ENCODE results near the gene ACSL3.
"Not testable (repeated sequence)": the region's sequence is repeated elsewhere in the genome, so short reads cannot be mapped to it uniquely, and the experiment has no call there.

The ACSL3 gene

GRCh38 chr2:222865301-222865700, 4.5 kb downstream of the ACSL3 start:
- Mint-ChIP-seq H3K4me3 (no peak overlapping the region), H3K4me1 (ENCODE audit: low read depth) (peaks cover 16% of the 10 kb centered on the region), H3K27ac (peak overlapping the region; percentile 9), H3K36me3 (ENCODE audit: low read depth) (peaks cover 6% of the 10 kb centered on the region), H3K9me3 (no peaks in the 10 kb centered on the region), H3K27me3 (no peaks in the 10 kb centered on the region)
- no peak for DNase-seq

- DNase-seq = no peak
- Mint-ChIP-seq H3K36me3 (ENCODE audit: low read depth) (peaks cover 5% of the 10 kb centered on the region), H3K4me1 (ENCODE audit: low read depth) (peaks cover 16% of the 10 kb centered on the region), H3K4me3 (no peak overlapping the region), H3K27ac (no peak overlapping the region), H3K27me3 (no peaks in the 10 kb centered on the region), H3K9me3 (no peaks in the 10 kb centered on the region)
Measured at GRCh38 chr2:222866358-222866960, 5.6 kb downstream of the ACSL3 start.

- H3K36me3 Mint-ChIP-seq (ENCODE audit: low read depth); DNase-seq; H3K9me3 Mint-ChIP-seq; H3K27ac Mint-ChIP-seq; H3K27me3 Mint-ChIP-seq; H3K4me3 Mint-ChIP-seq: not testable (repeated sequence)
- H3K4me1 Mint-ChIP-seq (ENCODE audit: low read depth) = peaks cover 21% of the 10 kb centered on the region
Measured at GRCh38 chr2:222868560-222869251, 7.9 kb downstream of the ACSL3 start.

- Mint-ChIP-seq H3K4me3 (no peak overlapping the region), H3K36me3 (ENCODE audit: low read depth) (no peaks in the 10 kb centered on the region), H3K27ac (no peak overlapping the region)
Measured at GRCh38 chr2:222869252-222869560, 8.4 kb downstream of the ACSL3 start.

GRCh38 chr2:222871291-222871690, 10.5 kb downstream of the ACSL3 start:
- Mint-ChIP-seq H3K36me3 (ENCODE audit: low read depth) (no peaks in the 10 kb centered on the region), H3K4me1 (ENCODE audit: low read depth) (peaks cover 30% of the 10 kb centered on the region), H3K4me3 (no peak overlapping the region), H3K27ac (no peak overlapping the region), H3K27me3 (no peaks in the 10 kb centered on the region), H3K9me3 (no peaks in the 10 kb centered on the region)
- DNase-seq = no peak

More at GRCh38 chr2:222869252-222869560, 8.4 kb downstream of the ACSL3 start:
- H3K27me3 Mint-ChIP-seq = no peaks in the 10 kb centered on the region
- no peaks in the 10 kb centered on the region for H3K9me3 Mint-ChIP-seq
- DNase-seq = no peak
- H3K4me1 Mint-ChIP-seq (ENCODE audit: low read depth) = peaks cover 21% of the 10 kb centered on the region

GRCh38 chr2:222872551-222872950, 11.7 kb downstream of the ACSL3 start:
- H3K36me3 Mint-ChIP-seq (ENCODE audit: low read depth) = no peaks in the 10 kb centered on the region
- no peaks in the 10 kb centered on the region for H3K27me3 Mint-ChIP-seq
- no peak overlapping the region for H3K4me3 Mint-ChIP-seq
- no peak overlapping the region for H3K27ac Mint-ChIP-seq
- no peaks in the 10 kb centered on the region for H3K9me3 Mint-ChIP-seq
- DNase-seq = no peak
- H3K4me1 Mint-ChIP-seq (ENCODE audit: low read depth) = peaks cover 32% of the 10 kb centered on the region

- Mint-ChIP-seq H3K36me3 (ENCODE audit: low read depth) (no peaks in the 10 kb centered on the region), H3K27ac (no peak overlapping the region), H3K4me1 (ENCODE audit: low read depth) (peaks cover 46% of the 10 kb centered on the region), H3K27me3 (no peaks in the 10 kb centered on the region), H3K9me3 (no peaks in the 10 kb centered on the region), H3K4me3 (no peak overlapping the region)
- no peak for DNase-seq
Measured at GRCh38 chr2:222875482-222875881, 14.6 kb downstream of the ACSL3 start.

- no peaks in the 10 kb centered on the region for H3K27me3 Mint-ChIP-seq
- DNase-seq = no peak
- no peak overlapping the region for H3K27ac Mint-ChIP-seq
- no peak overlapping the region for H3K4me3 Mint-ChIP-seq
- H3K9me3 Mint-ChIP-seq = no peaks in the 10 kb centered on the region
- no peaks in the 10 kb centered on the region for H3K36me3 Mint-ChIP-seq (ENCODE audit: low read depth)
- H3K4me1 Mint-ChIP-seq (ENCODE audit: low read depth) = peaks cover 48% of the 10 kb centered on the region
Measured at GRCh38 chr2:222876947-222877346, 16.1 kb downstream of the ACSL3 start.

- Mint-ChIP-seq H3K27me3 (no peaks in the 10 kb centered on the region), H3K9me3 (no peaks in the 10 kb centered on the region), H3K4me1 (ENCODE audit: low read depth) (peaks cover 46% of the 10 kb centered on the region), H3K27ac (no peak overlapping the region), H3K36me3 (ENCODE audit: low read depth) (no peaks in the 10 kb centered on the region), H3K4me3 (no peak overlapping the region)
- no peak for DNase-seq
Measured at GRCh38 chr2:222877556-222878300, 16.9 kb downstream of the ACSL3 start.

GRCh38 chr2:222878301-222878876, 17.6 kb downstream of the ACSL3 start:
- Mint-ChIP-seq H3K4me1 (ENCODE audit: low read depth) (peaks cover 47% of the 10 kb centered on the region), H3K36me3 (ENCODE audit: low read depth) (no peaks in the 10 kb centered on the region), H3K27ac (no peak overlapping the region), H3K27me3 (no peaks in the 10 kb centered on the region), H3K4me3 (no peak overlapping the region), H3K9me3 (no peaks in the 10 kb centered on the region)
- no peak for DNase-seq

- no peak overlapping the region for H3K27ac Mint-ChIP-seq
- H3K36me3 Mint-ChIP-seq (ENCODE audit: low read depth) = no peaks in the 10 kb centered on the region
- H3K27me3 Mint-ChIP-seq = no peaks in the 10 kb centered on the region
- H3K9me3 Mint-ChIP-seq = no peaks in the 10 kb centered on the region
- no peak overlapping the region for H3K4me3 Mint-ChIP-seq
- DNase-seq = no peak
- H3K4me1 Mint-ChIP-seq (ENCODE audit: low read depth) = peaks cover 54% of the 10 kb centered on the region
Measured at GRCh38 chr2:222878877-222879603, 18.2 kb downstream of the ACSL3 start.

- peaks cover 57% of the 10 kb centered on the region for H3K4me1 Mint-ChIP-seq (ENCODE audit: low read depth)
- no peaks in the 10 kb centered on the region for H3K27me3 Mint-ChIP-seq
- no peak for DNase-seq
- no peaks in the 10 kb centered on the region for H3K36me3 Mint-ChIP-seq (ENCODE audit: low read depth)
- no peaks in the 10 kb centered on the region for H3K9me3 Mint-ChIP-seq
- H3K4me3 Mint-ChIP-seq = no peak overlapping the region
- H3K27ac Mint-ChIP-seq = no peak overlapping the region
Measured at GRCh38 chr2:222879604-222879933, 18.7 kb downstream of the ACSL3 start.

- H3K4me1 Mint-ChIP-seq (ENCODE audit: low read depth) = peaks cover 52% of the 10 kb centered on the region
- H3K27ac Mint-ChIP-seq = no peak overlapping the region
- H3K27me3 Mint-ChIP-seq = no peaks in the 10 kb centered on the region
- no peak for DNase-seq
- peaks cover 4% of the 10 kb centered on the region for H3K36me3 Mint-ChIP-seq (ENCODE audit: low read depth)
- H3K4me3 Mint-ChIP-seq = no peak overlapping the region
- no peaks in the 10 kb centered on the region for H3K9me3 Mint-ChIP-seq
Measured at GRCh38 chr2:222882484-222882928, 21.7 kb downstream of the ACSL3 start.

GRCh38 chr2:222883420-222883819, 22.6 kb downstream of the ACSL3 start:
- DNase-seq = no peak
- H3K27ac Mint-ChIP-seq = no peak overlapping the region
- peaks cover 10% of the 10 kb centered on the region for H3K36me3 Mint-ChIP-seq (ENCODE audit: low read depth)
- no peaks in the 10 kb centered on the region for H3K27me3 Mint-ChIP-seq
- no peak overlapping the region for H3K4me3 Mint-ChIP-seq
- peaks cover 50% of the 10 kb centered on the region for H3K4me1 Mint-ChIP-seq (ENCODE audit: low read depth)
- no peaks in the 10 kb centered on the region for H3K9me3 Mint-ChIP-seq

Data from activated T-cell treated with anti-CD3 and anti-CD28 coated beads, Interleukin-2, amount 50 U/mL, for 24 hours (primary cell).